WTC11 (cell line): Measurements from ENCODE around the gene LAMC1. TPM values are rescaled to one million over a fixed set of nuclear protein-coding genes. Genes with fewer than 3 reads are reported as not detected.

Source experiments
- ATAC-seq: fragments of 200-7000 bp; cut with Tn5 transposase; 2 replicates; pipeline ENCODE4 v1.10.0; 2021; ENCODE audit warnings: mild to moderate bottlenecking, moderate library complexity
- CTCF ChIA-PET: fragments of 300-600 bp; sonication (Branson Sonifier 250); formaldehyde crosslinking; loops from one replicate; lab custom pipeline; 2021; ENCODE audit warnings: antibody characterized with exemption; lab: Charles Lee
- POLR2A ChIA-PET: fragments of 350-600 bp; sonication (Branson Sonifier 250); formaldehyde crosslinking; loops from one replicate; lab custom pipeline; 2021; ENCODE audit warnings: antibody characterized with exemption; lab: Charles Lee
- DNase-seq: peaks from one replicate; pipeline ENCODE4 v3.0.0; 2021; ENCODE audit warnings: low spot score
- H3K27ac Mint-ChIP-seq: 2 replicates; pipeline ENCODE4 v1.8.0; 2021; ENCODE audit warnings: mixed read lengths
- H3K27me3 Mint-ChIP-seq: 2 replicates; pipeline ENCODE4 v1.8.0; 2021; ENCODE audit warnings: low read depth, mild to moderate bottlenecking, moderate library complexity, mixed read lengths
- H3K36me3 Mint-ChIP-seq: 2 replicates; pipeline ENCODE4 v1.8.0; 2021; ENCODE audit warnings: mixed read lengths
- H3K4me1 Mint-ChIP-seq: 2 replicates; pipeline ENCODE4 v1.8.0; 2022; ENCODE audit warnings: mixed read lengths
- H3K4me3 Mint-ChIP-seq: 2 replicates; pipeline ENCODE4 v1.8.0; 2021; ENCODE audit warnings: mild to moderate bottlenecking, moderate library complexity, mixed read lengths
- H3K9me3 Mint-ChIP-seq: 2 replicates; pipeline ENCODE4 v1.8.0; 2021; ENCODE audit warnings: mixed read lengths
- ATF1 ChIP-seq: sonication (generic); formaldehyde crosslinking; IDR thresholded peaks from 2 replicates; pipeline ENCODE4 v1.8.1; 2023; ENCODE audit warnings: mild to moderate bottlenecking, moderate library complexity, missing genetic modification reagents
- CREM ChIP-seq: sonication (generic); formaldehyde crosslinking; IDR thresholded peaks from 2 replicates; pipeline ENCODE4 v1.8.1; 2022; ENCODE audit warnings: mild to moderate bottlenecking, missing genetic modification reagents, moderate library complexity
- ELF4 ChIP-seq: sonication (generic); formaldehyde crosslinking; IDR thresholded peaks from 2 replicates; pipeline ENCODE4 v1.8.1; 2022; ENCODE audit warnings: low read depth, mild to moderate bottlenecking, moderate library complexity, missing genetic modification reagents
- GTF2I ChIP-seq: fragments of 250-450 bp; sonication (Bioruptor Pico); conservative IDR thresholded peaks from 2 replicates; pipeline ENCODE4 v1.4.0; 2021; ENCODE audit warnings: mild to moderate bottlenecking
- IRF2 ChIP-seq: sonication (generic); formaldehyde crosslinking; IDR thresholded peaks from 2 replicates; pipeline ENCODE4 v1.8.0; 2022; ENCODE audit warnings: low read depth, missing genetic modification reagents, borderline replicate concordance
- KAT7 ChIP-seq: sonication (generic); formaldehyde crosslinking; IDR thresholded peaks from 2 replicates; pipeline ENCODE4 v1.8.1; 2023; ENCODE audit warnings: missing genetic modification reagents, mild to moderate bottlenecking, borderline replicate concordance
- NFYB ChIP-seq: sonication (generic); formaldehyde crosslinking; conservative IDR thresholded peaks from 2 replicates; pipeline ENCODE4 v1.8.0; 2022; ENCODE audit warnings: low read depth, missing genetic modification reagents
- NR1H2 ChIP-seq: sonication (generic); formaldehyde crosslinking; IDR thresholded peaks from 2 replicates; pipeline ENCODE4 v1.9.0; 2021; ENCODE audit warnings: mild to moderate bottlenecking, moderate library complexity, missing genetic modification reagents
- SP1 ChIP-seq: sonication (generic); formaldehyde crosslinking; conservative IDR thresholded peaks from 2 replicates; pipeline ENCODE4 v1.8.1; 2022; ENCODE audit warnings: missing genetic modification reagents
- TEAD1 ChIP-seq: sonication (generic); formaldehyde crosslinking; IDR thresholded peaks from 2 replicates; pipeline ENCODE4 v1.8.0; 2022; ENCODE audit warnings: mild to moderate bottlenecking, missing genetic modification reagents
- TP53 ChIP-seq: sonication (generic); formaldehyde crosslinking; IDR thresholded peaks from 2 replicates; pipeline ENCODE4 v1.8.1; 2023; ENCODE audit warnings: mild to moderate bottlenecking, missing genetic modification reagents
- ZNF232 ChIP-seq: sonication (generic); formaldehyde crosslinking; IDR thresholded peaks from 2 replicates; pipeline ENCODE4 v1.8.0; 2022; ENCODE audit warnings: mild to moderate bottlenecking, missing genetic modification reagents
- total RNA-seq: library from RNA; stranded (reverse); gene quantifications from 3 replicates; pipeline ENCODE4 v1.2.3, GENCODE V29; 2021
- TF ChIP-seq, protein P1 (sequence below): sonication (generic); formaldehyde crosslinking; conservative IDR thresholded peaks from 2 replicates; pipeline ENCODE4 v1.8.1; 2023; ENCODE audit warnings: mild to moderate bottlenecking, low read depth, missing genetic modification reagents, moderate library complexity
- TF ChIP-seq, protein P2 (sequence below): fragments of 200-600 bp; IDR thresholded peaks from 2 replicates; pipeline ENCODE4 v1.8.0; 2022; ENCODE audit warnings: antibody characterized with exemption
- TF ChIP-seq, protein P3 (sequence below): sonication (generic); formaldehyde crosslinking; IDR thresholded peaks from 2 replicates; pipeline ENCODE4 v1.8.0; 2022; ENCODE audit warnings: mild to moderate bottlenecking, missing genetic modification reagents
- TF ChIP-seq, protein P4 (sequence below): sonication (generic); formaldehyde crosslinking; conservative IDR thresholded peaks from 2 replicates; pipeline ENCODE4 v1.8.1; 2022; ENCODE audit warnings: mild to moderate bottlenecking, missing genetic modification reagents
- TF ChIP-seq, protein P5 (sequence below): fragments of 250-450 bp; sonication (Bioruptor Pico); IDR thresholded peaks from 2 replicates; pipeline ENCODE4 v2.1.2; 2022; ENCODE audit warnings: mild to moderate bottlenecking, moderate library complexity
- TF ChIP-seq, protein P6 (sequence below): sonication (generic); formaldehyde crosslinking; IDR thresholded peaks from 2 replicates; pipeline ENCODE4 v1.8.0; 2022; ENCODE audit warnings: mild to moderate bottlenecking, missing genetic modification reagents
- TF ChIP-seq, protein P7 (sequence below): sonication (generic); formaldehyde crosslinking; IDR thresholded peaks from 2 replicates; pipeline ENCODE4 v1.8.1; 2022; ENCODE audit warnings: low read depth, missing genetic modification reagents, borderline replicate concordance
- TF ChIP-seq, protein P8 (sequence below): sonication (generic); formaldehyde crosslinking; IDR thresholded peaks from 2 replicates; pipeline ENCODE4 v1.8.1; 2022; ENCODE audit warnings: low read depth, mild to moderate bottlenecking, moderate library complexity, missing genetic modification reagents, borderline replicate concordance

The LAMC1 gene
- total RNA-seq, 1 experiment from 2014 or later = 162 TPM

DNA sequence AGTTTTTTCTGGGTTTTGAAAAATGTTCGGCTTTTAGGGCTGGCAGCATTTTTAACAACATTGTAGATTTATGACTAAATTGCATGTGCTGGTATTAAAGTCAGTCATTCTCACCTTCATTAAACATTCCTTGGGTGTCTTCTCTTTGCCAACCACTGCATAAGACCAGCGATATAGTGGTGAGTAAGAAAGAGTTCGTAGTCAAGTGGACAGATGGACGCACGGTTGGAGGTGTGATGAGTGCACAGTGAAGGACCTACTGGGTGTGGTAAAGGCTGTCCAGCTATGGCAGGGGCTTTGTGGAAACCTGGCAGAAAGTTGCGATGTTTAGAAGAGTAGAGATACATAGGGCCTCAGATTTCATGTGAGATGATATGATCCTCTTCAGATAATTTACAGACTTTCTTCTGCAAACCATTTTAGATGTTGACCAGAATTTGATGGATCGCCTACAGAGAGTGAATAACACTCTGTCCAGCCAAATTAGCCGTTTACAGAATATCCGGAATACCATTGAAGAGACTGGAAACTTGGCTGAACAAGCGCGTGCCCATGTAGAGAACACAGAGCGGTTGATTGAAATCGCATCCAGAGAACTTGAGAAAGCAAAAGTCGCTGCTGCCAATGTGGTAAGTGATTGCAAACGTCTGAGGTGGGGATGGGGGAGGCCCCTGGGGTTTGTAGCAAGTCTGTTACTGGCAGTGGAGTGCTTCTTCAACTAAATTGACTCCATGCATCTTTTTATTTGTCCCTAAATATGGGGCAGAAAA, 106.9 kb downstream of the LAMC1 start:
- Mint-ChIP-seq H3K36me3 (peaks cover 69% of the 10 kb centered on the region), H3K9me3 (no peaks in the 10 kb centered on the region), H3K27me3 (no peaks in the 10 kb centered on the region), H3K4me1 (peaks cover 4% of the 10 kb centered on the region), H3K27ac (peak overlapping the region; percentile 37; the same call in 1 of the 2 replicates), H3K4me3 (no peak overlapping the region)
- ChIA-PET CTCF (no interaction called here), POLR2A (interaction anchor here (0.7 kb wide), 1 partner anchor 18 kb away, joined by 3 read pairs; no protein-coding TSS in a partner anchor)
- no peak for TF ChIP-seq NR1H2 (CRISPR knock-in tag)
- no peak for TF ChIP-seq CREM (CRISPR knock-in tag)
- TF ChIP-seq, protein P1, sequence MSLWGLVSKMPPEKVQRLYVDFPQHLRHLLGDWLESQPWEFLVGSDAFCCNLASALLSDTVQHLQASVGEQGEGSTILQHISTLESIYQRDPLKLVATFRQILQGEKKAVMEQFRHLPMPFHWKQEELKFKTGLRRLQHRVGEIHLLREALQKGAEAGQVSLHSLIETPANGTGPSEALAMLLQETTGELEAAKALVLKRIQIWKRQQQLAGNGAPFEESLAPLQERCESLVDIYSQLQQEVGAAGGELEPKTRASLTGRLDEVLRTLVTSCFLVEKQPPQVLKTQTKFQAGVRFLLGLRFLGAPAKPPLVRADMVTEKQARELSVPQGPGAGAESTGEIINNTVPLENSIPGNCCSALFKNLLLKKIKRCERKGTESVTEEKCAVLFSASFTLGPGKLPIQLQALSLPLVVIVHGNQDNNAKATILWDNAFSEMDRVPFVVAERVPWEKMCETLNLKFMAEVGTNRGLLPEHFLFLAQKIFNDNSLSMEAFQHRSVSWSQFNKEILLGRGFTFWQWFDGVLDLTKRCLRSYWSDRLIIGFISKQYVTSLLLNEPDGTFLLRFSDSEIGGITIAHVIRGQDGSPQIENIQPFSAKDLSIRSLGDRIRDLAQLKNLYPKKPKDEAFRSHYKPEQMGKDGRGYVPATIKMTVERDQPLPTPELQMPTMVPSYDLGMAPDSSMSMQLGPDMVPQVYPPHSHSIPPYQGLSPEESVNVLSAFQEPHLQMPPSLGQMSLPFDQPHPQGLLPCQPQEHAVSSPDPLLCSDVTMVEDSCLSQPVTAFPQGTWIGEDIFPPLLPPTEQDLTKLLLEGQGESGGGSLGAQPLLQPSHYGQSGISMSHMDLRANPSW = no peak
- no peak for TF ChIP-seq ATF1 (CRISPR knock-in tag)
- TF ChIP-seq, protein P2, sequence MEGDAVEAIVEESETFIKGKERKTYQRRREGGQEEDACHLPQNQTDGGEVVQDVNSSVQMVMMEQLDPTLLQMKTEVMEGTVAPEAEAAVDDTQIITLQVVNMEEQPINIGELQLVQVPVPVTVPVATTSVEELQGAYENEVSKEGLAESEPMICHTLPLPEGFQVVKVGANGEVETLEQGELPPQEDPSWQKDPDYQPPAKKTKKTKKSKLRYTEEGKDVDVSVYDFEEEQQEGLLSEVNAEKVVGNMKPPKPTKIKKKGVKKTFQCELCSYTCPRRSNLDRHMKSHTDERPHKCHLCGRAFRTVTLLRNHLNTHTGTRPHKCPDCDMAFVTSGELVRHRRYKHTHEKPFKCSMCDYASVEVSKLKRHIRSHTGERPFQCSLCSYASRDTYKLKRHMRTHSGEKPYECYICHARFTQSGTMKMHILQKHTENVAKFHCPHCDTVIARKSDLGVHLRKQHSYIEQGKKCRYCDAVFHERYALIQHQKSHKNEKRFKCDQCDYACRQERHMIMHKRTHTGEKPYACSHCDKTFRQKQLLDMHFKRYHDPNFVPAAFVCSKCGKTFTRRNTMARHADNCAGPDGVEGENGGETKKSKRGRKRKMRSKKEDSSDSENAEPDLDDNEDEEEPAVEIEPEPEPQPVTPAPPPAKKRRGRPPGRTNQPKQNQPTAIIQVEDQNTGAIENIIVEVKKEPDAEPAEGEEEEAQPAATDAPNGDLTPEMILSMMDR = no peak
- TF ChIP-seq, protein P3, sequence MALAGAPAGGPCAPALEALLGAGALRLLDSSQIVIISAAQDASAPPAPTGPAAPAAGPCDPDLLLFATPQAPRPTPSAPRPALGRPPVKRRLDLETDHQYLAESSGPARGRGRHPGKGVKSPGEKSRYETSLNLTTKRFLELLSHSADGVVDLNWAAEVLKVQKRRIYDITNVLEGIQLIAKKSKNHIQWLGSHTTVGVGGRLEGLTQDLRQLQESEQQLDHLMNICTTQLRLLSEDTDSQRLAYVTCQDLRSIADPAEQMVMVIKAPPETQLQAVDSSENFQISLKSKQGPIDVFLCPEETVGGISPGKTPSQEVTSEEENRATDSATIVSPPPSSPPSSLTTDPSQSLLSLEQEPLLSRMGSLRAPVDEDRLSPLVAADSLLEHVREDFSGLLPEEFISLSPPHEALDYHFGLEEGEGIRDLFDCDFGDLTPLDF (CRISPR knock-in tag) = no peak
- TF ChIP-seq, protein P4, sequence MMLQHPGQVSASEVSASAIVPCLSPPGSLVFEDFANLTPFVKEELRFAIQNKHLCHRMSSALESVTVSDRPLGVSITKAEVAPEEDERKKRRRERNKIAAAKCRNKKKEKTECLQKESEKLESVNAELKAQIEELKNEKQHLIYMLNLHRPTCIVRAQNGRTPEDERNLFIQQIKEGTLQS (CRISPR knock-in tag) = no peak
- no peak for TF ChIP-seq IRF2 (CRISPR knock-in tag)
- no peak for TF ChIP-seq SP1 (CRISPR knock-in tag)
- TF ChIP-seq, protein P5, sequence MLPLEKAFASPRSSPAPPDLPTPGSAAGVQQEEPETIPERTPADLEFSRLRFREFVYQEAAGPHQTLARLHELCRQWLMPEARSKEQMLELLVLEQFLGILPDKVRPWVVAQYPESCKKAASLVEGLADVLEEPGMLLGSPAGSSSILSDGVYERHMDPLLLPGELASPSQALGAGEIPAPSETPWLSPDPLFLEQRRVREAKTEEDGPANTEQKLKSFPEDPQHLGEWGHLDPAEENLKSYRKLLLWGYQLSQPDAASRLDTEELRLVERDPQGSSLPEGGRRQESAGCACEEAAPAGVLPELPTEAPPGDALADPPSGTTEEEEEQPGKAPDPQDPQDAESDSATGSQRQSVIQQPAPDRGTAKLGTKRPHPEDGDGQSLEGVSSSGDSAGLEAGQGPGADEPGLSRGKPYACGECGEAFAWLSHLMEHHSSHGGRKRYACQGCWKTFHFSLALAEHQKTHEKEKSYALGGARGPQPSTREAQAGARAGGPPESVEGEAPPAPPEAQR (CRISPR knock-in tag) = no peak
- TF ChIP-seq ZNF232 (CRISPR knock-in tag) = no peak
- no peak for TF ChIP-seq GTF2I (CRISPR knock-in tag)
- TF ChIP-seq NFYB (CRISPR knock-in tag) = no peak
- TF ChIP-seq, protein P6, sequence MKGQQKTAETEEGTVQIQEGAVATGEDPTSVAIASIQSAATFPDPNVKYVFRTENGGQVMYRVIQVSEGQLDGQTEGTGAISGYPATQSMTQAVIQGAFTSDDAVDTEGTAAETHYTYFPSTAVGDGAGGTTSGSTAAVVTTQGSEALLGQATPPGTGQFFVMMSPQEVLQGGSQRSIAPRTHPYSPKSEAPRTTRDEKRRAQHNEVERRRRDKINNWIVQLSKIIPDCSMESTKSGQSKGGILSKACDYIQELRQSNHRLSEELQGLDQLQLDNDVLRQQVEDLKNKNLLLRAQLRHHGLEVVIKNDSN (CRISPR knock-in tag) = no peak
- TF ChIP-seq, protein P7, sequence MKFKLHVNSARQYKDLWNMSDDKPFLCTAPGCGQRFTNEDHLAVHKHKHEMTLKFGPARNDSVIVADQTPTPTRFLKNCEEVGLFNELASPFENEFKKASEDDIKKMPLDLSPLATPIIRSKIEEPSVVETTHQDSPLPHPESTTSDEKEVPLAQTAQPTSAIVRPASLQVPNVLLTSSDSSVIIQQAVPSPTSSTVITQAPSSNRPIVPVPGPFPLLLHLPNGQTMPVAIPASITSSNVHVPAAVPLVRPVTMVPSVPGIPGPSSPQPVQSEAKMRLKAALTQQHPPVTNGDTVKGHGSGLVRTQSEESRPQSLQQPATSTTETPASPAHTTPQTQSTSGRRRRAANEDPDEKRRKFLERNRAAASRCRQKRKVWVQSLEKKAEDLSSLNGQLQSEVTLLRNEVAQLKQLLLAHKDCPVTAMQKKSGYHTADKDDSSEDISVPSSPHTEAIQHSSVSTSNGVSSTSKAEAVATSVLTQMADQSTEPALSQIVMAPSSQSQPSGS = no peak
- no peak for TF ChIP-seq KAT7 (CRISPR knock-in tag)
- TF ChIP-seq TEAD1 (CRISPR knock-in tag) = no peak
- TF ChIP-seq TP53 (CRISPR knock-in tag) = no peak
- TF ChIP-seq, protein P8, sequence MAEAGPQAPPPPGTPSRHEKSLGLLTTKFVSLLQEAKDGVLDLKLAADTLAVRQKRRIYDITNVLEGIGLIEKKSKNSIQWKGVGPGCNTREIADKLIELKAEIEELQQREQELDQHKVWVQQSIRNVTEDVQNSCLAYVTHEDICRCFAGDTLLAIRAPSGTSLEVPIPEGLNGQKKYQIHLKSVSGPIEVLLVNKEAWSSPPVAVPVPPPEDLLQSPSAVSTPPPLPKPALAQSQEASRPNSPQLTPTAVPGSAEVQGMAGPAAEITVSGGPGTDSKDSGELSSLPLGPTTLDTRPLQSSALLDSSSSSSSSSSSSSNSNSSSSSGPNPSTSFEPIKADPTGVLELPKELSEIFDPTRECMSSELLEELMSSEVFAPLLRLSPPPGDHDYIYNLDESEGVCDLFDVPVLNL (CRISPR knock-in tag) = no peak
- TF ChIP-seq ELF4 (CRISPR knock-in tag) = no peak
- no peak for ATAC-seq
- no peak for DNase-seq
